GM20431 (cell line): ENCODE data around the gene SNAI1.
"Not testable (repeated sequence)": the region's sequence is repeated elsewhere in the genome, so short reads cannot be mapped to it uniquely, and the experiment has no call there.

Experiments
- in situ Hi-C: fragments of 300-500 bp; cut with MseI, MboI; formaldehyde crosslinking; loops from one replicate; pipeline ENCODE4 v1.15.0; 2020; ENCODE audit warnings: low sequenced_read_pairs; ENCODE audit not compliant: unreplicated experiment

The SNAI1 gene

DNA sequence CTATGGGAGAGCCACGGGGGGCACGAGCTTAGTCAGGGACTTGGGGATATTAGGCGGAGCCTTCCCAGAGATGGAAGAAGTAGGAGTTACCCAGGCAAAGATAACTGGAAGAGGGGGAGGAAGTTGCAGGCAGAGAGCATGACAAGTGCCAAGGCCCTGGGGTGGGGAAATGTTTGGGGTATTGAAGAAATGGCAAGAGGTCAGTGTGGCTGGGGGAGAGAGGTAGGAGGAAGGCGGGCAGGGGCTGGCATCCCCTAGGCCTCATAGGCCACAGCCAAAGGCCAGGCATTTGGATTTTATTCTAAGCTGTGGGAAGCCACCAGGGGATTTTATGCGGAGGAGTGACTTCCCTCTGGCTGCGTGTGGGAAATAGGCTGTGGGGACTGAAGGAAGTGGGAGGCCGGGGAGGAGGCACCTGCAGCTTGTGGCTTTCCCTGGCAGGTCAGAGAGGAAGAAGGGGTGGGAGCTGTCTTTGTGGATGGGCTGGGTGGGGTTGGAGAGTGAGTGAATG, 22.7 kb downstream of the SNAI1 start:
- in situ Hi-C loops = no loop called here

DNA sequence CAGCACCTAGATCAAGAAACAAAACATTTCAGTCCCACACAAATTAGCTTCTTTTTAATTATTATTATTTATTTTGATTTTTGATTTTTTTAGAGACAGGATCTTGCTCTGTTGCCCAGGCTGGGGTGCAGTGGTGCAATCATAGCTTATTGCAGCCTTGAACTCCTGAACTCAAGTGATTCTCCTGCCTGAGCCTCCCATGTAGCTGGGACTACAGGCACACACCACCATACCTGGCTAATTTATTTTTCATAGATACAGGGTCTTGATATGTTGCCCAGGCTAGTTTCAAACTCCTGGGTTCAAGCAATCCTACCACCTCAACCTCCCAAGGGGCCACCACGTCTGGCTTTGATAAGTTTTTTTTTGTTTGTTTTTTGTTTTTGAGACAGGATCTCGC, 24.6 kb downstream of the SNAI1 start:
- in situ Hi-C loops = no loop called here

DNA sequence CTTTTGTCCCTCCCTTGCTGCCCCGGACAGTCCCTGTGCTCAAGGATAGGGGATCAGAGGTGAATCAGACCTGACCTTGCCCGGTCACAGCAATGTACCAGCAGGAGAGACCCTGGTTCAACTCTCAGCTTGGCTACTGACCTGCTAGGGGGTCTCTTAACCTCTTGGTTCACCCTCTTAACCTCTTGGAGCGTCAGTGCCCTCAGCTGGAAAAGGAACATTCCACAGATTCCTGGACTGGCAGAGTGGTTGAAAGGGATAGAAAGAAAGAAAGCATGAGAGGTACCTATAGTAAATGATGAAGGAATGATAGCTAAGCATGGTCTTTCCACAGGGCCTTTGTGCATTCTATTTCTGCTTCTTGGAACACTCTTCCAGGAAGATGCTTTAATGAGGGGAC, 25.2 kb downstream of the SNAI1 start:
- in situ Hi-C loops = no loop called here

DNA sequence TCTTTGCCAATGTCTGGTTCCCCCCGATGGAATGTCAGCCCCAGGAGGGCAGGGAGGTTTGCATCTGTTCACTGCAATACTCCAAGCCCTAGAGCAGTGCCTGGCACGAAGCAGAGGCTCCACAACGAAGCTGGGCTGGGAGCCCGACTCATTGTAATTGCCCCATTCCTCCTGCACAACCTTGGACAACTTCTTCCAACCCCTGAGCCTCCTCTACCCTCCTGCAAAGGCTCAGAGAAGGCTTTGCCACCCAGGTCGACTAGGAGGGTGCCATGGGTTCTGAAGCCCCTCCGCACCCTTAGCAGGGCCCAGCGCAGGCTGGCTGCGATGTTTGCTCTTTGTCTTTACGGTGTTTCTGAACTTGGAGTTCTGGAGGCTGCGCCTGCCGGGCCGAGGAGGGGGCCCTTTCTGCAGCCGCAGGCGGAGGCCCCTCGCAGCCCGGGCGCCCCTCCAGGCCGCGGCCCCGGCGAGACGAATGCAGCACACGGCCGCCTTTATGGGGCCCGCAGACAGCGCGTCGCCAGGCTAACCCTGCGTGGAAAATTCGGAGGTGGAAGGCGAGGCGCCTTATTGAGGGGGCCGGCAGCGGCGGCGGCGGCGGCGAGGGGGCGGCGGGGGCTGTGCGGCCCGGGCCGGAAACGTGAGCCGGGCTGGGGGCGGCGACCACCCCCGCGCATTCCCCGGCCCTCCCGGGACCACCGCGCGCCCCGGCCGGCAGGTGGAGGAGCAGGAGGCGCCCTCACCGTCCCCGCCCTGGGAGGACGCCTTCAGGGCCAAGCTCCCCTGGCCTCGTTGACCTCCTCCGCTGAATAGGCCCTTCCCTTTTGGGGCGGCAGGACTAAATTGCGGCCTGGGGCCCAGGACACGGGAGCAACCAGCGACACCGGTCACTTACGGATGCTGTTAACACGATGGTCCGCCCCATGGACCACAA, 27.0 kb downstream of the SNAI1 start:
- in situ Hi-C loops = no loop called here

DNA sequence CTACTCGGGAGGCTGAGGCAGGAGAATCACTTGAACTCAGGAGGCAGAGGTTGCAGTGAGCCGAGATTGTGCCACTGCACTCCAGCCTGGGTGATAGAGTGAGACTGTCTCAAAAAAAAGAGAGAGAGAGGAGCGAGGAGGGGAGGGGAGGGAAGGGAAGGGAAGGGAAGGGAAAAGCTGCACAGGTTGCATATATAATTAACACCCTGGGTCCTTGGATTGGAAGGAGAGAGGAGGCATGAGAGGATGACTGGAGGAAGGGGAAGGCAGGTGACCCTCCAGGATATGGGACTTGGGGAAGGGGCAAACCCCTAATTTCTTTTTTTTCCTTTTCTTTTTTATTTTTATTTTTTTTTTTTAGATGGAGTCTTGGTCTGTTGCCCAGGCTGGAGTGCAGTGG, 28.8 kb downstream of the SNAI1 start:
- in situ Hi-C loops = not testable (repeated sequence)

- in situ Hi-C loops = no loop called here
Observed at GRCh38 chr20:50012282-50013263, 29.8 kb downstream of the SNAI1 start.

- in situ Hi-C loops = no loop called here
Observed at GRCh38 chr20:50013976-50014375, 31.2 kb downstream of the SNAI1 start.

DNA sequence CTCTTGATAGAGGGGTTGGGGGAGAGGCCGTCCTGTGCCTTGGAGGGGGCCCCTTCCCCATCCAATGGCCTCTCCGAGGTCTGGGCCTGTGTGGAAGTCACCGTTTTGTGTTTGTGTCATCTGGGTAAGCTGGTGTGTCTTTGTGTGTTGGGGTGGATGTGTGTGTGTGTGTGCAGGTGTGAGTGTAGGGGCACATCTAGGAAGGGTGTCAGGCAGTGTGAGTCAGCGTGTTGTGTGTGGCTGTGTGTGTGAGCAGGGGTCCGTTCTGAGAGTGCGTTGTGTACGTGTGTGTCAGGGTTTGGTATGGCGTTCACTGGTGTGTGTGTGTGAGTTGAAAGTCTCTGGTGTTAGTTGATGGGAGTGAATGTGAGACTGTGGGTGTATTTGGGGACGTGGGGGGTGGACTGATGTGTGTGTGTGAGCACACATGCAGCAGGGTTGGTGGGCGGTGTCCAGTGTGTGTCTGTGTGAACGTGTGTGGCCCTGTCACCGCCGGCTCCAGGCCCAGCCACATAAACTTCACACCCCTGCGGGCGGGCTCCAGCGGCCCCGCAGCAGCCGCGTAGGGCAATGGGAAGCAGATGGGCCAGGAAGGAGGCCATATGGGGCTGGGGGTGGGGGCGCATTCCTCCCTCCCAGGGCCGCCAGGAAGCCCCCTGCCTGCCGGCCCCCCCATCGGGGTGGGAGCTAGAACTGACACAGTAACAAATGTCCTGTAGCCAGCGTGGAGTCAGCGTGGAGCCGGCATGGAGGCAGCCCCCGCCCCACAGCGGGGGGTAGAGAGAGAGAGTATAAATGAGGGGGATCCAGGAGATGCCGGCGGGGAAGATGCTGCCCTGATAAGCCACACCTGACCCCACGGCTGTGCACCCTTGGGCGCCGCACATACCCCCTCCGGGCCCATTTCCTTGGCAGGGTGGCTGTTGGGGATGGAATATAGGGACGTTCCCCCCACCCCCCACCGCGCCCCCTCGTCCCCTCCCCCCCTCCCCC, 32.1 kb downstream of the SNAI1 start:
- in situ Hi-C loops = no loop called here

- in situ Hi-C loops = no loop called here
Observed at GRCh38 chr20:50015636-50015992, 32.8 kb downstream of the SNAI1 start.

DNA sequence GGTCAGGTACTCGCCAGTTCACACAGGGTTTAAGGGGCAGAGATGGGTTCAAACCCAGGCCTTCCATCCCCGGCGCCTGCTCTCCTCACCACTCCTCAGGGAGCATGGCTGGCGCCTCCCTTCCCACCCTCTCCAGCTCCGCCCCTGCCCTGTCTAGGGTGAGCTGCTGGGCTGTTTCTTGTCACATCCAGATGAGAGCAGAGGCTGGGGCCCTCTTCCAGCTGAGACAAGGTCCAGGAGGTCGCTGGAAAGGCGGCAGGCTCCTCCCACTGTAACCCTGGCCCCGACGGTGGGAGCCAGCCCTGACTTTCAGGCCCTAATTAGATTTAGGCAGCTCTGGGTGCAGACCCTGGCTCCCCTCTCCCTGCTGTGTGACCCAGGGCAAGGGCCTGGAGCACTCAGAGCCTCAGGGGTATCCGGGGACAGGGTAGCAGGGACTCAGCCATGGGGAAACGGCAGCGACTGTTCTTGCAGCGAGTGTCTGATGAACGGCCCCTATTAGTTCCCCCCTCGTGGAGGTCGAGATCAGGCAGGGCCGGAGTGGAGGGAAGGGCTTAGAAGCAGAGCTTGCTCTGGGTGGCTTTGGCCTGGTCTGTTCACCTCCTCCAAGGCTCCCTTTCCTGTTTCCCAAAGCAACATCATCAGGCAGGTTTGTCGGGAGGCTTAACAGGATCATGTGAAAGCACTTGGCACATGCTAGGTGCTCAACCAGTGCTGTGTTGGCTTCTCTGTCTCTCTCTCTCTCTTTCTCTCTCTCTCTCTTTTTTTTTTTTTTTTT, 33.4 kb downstream of the SNAI1 start:
- in situ Hi-C loops = no loop called here

DNA sequence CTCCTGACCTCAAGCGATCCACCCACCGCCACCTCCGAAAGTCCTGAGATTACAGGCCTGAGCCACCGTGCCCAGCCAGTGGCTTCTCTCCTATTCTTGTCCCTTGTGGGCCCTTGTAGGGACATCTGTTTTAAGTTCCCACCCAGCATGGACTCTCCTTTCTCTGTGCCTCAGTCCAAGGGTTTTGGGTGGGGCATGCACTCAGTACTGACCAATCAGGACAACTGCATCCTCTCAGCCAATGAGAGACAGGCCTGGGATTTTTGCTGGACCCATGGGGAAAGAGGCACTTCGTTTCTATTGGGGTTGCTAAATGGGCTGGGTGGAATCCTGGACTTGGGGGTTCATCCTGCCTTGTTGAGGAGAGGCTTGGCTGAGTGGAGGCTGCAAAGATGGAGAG, 34.4 kb downstream of the SNAI1 start:
- in situ Hi-C loops = no loop called here

GRCh38 chr20:50017576-50018248, 34.9 kb downstream of the SNAI1 start:
- in situ Hi-C loops = no loop called here

DNA sequence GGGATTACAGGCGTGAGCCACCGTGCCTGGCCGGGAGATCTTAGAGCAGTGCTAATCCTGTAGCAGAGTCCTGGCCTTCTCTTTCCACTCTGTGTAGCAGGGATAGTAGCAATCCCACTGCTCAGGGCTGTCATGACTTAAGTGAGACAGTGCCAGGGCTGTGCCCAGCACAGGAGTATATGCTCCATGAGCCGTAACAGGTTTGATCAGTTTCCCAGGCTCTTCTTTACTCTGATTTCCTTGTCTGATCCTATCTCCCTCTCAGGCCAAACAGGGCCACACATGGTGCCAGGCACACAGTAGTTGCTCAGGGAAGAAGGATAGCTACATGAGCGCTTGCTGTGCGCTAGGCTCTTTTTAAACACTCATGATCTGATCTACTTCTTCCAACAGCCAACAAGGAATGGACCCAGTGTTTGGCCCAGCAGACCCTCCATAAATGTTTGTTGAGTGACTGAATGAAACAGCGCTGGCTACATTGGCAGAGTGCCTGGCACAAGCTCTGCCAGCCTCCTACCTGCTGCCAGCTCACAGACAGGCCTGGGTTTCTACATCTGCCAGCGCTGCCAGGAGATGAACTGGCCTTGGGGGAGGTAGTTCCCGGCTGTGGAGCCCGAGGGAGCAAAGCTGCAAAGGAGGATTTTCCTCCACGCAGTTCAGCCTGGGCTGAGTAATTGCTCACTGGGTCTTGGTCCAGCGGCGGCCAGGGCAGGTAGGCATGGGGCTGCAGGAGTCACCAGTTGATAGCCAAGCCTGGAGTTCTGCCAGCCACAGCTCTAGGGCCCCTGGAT, 36.9 kb downstream of the SNAI1 start:
- in situ Hi-C loops = no loop called here

DNA sequence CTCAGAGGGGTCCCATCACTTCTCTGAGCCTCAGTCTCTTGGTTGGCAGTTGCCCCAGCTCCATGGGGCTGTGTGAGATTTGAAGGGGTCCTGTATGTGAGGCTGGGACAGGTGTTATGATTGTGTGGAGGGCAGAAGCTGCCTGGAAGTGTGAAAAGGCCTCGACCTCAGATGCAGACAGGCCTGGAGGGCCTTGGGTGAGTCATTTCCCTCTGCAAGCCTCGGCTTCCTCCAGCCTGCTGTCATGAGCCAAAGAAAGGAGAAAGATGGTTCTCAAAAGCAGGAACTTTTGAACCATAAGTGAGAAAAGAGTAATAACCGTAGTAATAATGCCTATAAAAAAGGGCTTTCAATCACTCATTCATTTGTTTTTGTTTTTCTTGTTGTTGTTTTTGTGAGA, 37.5 kb downstream of the SNAI1 start:
- in situ Hi-C loops = no loop called here

GRCh38 chr20:50022676-50023075, 39.9 kb downstream of the SNAI1 start:
- in situ Hi-C loops = no loop called here

- in situ Hi-C loops = no loop called here
Observed at GRCh38 chr20:50023116-50023805, 40.5 kb downstream of the SNAI1 start.
